ENCODE measurements around the gene TCERG1L.

TCERG1L gene

GRCh38 chr10:131282961-131283360 lies 28.6 kb downstream of the TCERG1L start:
- no peaks in the 10 kb centered on the region for H4K20me1 ChIP-seq (ENCODE audit: insufficient read depth)
- H3K4me3 ChIP-seq (IDR thresholded peaks at IDR 0.05; ENCODE audit: insufficient read depth, low read depth, low read length): no peak overlapping the region
- no peaks in the 10 kb centered on the region for H3K4me1 ChIP-seq (ENCODE audit: low read depth, poor library complexity, severe bottlenecking)
- no peaks in the 10 kb centered on the region for H3K27me3 ChIP-seq (ENCODE audit: insufficient read depth, low read depth)
- H2AFZ ChIP-seq (ENCODE audit: low read depth): no peak overlapping the region
- H3K9ac ChIP-seq: no peak overlapping the region
- no peak overlapping the region for H3K4me2 ChIP-seq
- no peak overlapping the region for H3K27ac ChIP-seq
- no peak for TF ChIP-seq CTCF (conservative IDR thresholded peaks at IDR 0.05; ENCODE audit: low read depth, low read length)
- no peaks in the 10 kb centered on the region for H3K79me2 ChIP-seq (ENCODE audit: insufficient read depth, low read depth)
- H3K36me3 ChIP-seq (ENCODE audit: insufficient read depth): no peaks in the 10 kb centered on the region

DNA sequence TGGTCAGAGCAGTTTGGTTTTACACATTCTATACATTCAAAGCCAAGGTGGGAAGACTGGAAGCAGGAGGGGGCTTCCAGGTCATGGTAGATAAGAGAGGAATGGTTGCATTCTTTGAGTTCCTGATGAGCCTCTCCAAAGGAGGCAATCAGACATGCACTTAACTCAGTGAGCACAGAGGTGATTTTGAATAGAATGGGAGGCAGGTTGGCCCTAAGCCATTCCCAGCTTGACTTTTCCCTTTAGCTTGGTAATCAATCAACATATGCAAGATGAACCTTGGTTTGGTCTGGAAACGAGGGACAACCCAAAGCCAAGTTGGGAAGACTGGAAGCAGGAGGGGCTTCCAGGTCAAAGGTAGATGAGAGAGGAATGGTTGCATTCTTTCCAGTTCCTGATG lies 31.4 kb downstream of the TCERG1L start:
- Histone ChIP-seq H4K20me1 (ENCODE audit: insufficient read depth) (no peaks in the 10 kb centered on the region), H3K4me1 (ENCODE audit: low read depth, poor library complexity, severe bottlenecking) (no peaks in the 10 kb centered on the region)

GRCh38 chr10:131279516-131279915 lies 32.0 kb downstream of the TCERG1L start:
- Histone ChIP-seq H3K36me3 (ENCODE audit: insufficient read depth) (no peaks in the 10 kb centered on the region), H3K27me3 (ENCODE audit: insufficient read depth, low read depth) (no peaks in the 10 kb centered on the region), H3K79me2 (ENCODE audit: insufficient read depth, low read depth) (no peaks in the 10 kb centered on the region), H4K20me1 (ENCODE audit: insufficient read depth) (no peaks in the 10 kb centered on the region), H3K9ac (no peak overlapping the region), H2AFZ (ENCODE audit: low read depth) (no peak overlapping the region), H3K27ac (no peak overlapping the region), H3K4me1 (ENCODE audit: low read depth, poor library complexity, severe bottlenecking) (no peaks in the 10 kb centered on the region), H3K4me2 (no peak overlapping the region), H3K4me3 (IDR thresholded peaks at IDR 0.05; ENCODE audit: insufficient read depth, low read depth, low read length) (no peak overlapping the region)
- no peak for TF ChIP-seq CTCF (conservative IDR thresholded peaks at IDR 0.05; ENCODE audit: low read depth, low read length)

More for the DNA sequence above, 31.4 kb downstream of the TCERG1L start:
- H3K4me3 ChIP-seq (IDR thresholded peaks at IDR 0.05; ENCODE audit: insufficient read depth, low read depth, low read length): no peak overlapping the region
- H2AFZ ChIP-seq (ENCODE audit: low read depth): no peak overlapping the region
- no peak overlapping the region for H3K27ac ChIP-seq
- H3K9ac ChIP-seq: no peak overlapping the region
- no peak overlapping the region for H3K4me2 ChIP-seq
- H3K36me3 ChIP-seq (ENCODE audit: insufficient read depth): no peaks in the 10 kb centered on the region
- no peaks in the 10 kb centered on the region for H3K27me3 ChIP-seq (ENCODE audit: insufficient read depth, low read depth)
- no peaks in the 10 kb centered on the region for H3K79me2 ChIP-seq (ENCODE audit: insufficient read depth, low read depth)
- TF ChIP-seq CTCF (conservative IDR thresholded peaks at IDR 0.05; ENCODE audit: low read depth, low read length): no peak

DNA sequence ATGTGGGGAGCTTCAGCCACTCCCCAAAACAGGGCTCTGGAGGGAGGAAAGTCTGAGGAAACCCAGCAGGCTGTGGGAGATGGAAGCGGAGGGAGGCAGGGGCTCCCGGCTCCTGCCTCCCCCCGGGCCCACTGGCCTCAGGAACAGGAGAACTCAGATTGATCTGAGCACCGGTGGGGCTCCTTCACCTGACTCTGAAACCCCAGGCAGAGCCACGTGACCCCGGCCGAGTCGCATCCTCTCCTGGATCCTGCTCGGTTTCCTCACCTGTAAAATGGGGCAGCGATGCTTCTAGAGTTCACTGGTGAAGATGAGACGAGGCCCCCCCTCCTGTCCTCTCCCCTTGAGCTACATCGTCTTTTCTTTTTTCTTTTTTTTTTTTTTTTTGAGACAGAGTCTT lies 33.6 kb downstream of the TCERG1L start:
- Histone ChIP-seq H4K20me1 (ENCODE audit: insufficient read depth) (no peaks in the 10 kb centered on the region), H2AFZ (ENCODE audit: low read depth) (no peak overlapping the region), H3K9ac (no peak overlapping the region), H3K27ac (no peak overlapping the region), H3K4me1 (ENCODE audit: low read depth, poor library complexity, severe bottlenecking) (no peaks in the 10 kb centered on the region), H3K4me3 (IDR thresholded peaks at IDR 0.05; ENCODE audit: insufficient read depth, low read depth, low read length) (no peak overlapping the region), H3K79me2 (ENCODE audit: insufficient read depth, low read depth) (no peaks in the 10 kb centered on the region), H3K36me3 (ENCODE audit: insufficient read depth) (no peaks in the 10 kb centered on the region), H3K27me3 (ENCODE audit: insufficient read depth, low read depth) (no peaks in the 10 kb centered on the region), H3K4me2 (no peak overlapping the region)
- TF ChIP-seq CTCF (conservative IDR thresholded peaks at IDR 0.05; ENCODE audit: low read depth, low read length): no peak

Data from KMS-11 (cell line).